ENCODE results near the gene TTC34.

DNA sequence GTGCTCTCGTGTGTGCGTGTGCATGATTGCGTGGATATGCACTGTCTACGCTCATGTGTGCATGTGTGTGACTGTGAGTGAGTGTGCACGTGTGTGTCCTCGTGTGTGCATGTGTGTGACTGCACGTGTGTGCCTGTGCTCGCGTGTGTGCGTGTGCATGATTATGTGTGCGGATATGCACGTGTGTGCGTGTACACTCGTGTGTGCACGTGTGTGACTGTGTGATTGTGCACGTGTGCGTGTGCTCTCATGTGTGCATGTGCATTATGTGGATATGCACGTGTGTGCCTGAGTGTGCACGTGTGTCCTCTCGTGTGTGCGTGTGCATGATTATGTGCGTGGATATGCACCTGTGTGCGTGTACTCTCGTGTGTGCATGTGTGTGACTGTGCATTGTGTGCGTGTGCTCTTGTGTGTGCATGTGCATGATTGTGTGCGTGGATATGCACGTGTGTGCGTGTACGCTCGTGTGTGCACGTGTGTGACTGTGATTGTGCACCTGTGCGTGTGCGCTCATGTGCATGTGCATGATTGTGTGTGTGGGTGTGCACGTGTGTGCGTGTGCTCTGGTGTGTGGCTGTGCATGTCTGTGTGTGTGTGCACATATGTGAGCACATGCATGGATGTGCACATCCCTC is 170.9 kb downstream of the TTC34 start:
- TF ChIP-seq, protein P1, sequence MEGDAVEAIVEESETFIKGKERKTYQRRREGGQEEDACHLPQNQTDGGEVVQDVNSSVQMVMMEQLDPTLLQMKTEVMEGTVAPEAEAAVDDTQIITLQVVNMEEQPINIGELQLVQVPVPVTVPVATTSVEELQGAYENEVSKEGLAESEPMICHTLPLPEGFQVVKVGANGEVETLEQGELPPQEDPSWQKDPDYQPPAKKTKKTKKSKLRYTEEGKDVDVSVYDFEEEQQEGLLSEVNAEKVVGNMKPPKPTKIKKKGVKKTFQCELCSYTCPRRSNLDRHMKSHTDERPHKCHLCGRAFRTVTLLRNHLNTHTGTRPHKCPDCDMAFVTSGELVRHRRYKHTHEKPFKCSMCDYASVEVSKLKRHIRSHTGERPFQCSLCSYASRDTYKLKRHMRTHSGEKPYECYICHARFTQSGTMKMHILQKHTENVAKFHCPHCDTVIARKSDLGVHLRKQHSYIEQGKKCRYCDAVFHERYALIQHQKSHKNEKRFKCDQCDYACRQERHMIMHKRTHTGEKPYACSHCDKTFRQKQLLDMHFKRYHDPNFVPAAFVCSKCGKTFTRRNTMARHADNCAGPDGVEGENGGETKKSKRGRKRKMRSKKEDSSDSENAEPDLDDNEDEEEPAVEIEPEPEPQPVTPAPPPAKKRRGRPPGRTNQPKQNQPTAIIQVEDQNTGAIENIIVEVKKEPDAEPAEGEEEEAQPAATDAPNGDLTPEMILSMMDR (conservative IDR thresholded peaks at IDR 0.05; ENCODE audit: low read length), result no peak
- TF ChIP-seq EZH2phosphoT487 (IDR thresholded peaks at IDR 0.05; ENCODE audit: borderline replicate concordance), result no peak

Measured in Loucy (cell line).